Putamen (tissue), 1 donor: Measurements from ENCODE around the gene CEP170B.
"Not testable (repeated sequence)": the region's sequence is repeated elsewhere in the genome, so short reads cannot be mapped to it uniquely, and the experiment has no call there.

Experiments used
- DNase-seq: peaks from one replicate; pipeline ENCODE4 v3.0.0-alpha.2; 2016; ENCODE audit warnings: low spot score

The CEP170B gene

GRCh38 chr14:104865081-104865630, at the start of gene CEP170B:
Gene CEP170B (plus strand): TSS chr14:104865268. CDS start chr14:104868451, 3,183 bp downstream.
- DNase-seq = no peak

- no peak for DNase-seq
These were observed 48.5 kb upstream of the CEP170B start for GRCh38 chr14:104816616-104816884.

DNA sequence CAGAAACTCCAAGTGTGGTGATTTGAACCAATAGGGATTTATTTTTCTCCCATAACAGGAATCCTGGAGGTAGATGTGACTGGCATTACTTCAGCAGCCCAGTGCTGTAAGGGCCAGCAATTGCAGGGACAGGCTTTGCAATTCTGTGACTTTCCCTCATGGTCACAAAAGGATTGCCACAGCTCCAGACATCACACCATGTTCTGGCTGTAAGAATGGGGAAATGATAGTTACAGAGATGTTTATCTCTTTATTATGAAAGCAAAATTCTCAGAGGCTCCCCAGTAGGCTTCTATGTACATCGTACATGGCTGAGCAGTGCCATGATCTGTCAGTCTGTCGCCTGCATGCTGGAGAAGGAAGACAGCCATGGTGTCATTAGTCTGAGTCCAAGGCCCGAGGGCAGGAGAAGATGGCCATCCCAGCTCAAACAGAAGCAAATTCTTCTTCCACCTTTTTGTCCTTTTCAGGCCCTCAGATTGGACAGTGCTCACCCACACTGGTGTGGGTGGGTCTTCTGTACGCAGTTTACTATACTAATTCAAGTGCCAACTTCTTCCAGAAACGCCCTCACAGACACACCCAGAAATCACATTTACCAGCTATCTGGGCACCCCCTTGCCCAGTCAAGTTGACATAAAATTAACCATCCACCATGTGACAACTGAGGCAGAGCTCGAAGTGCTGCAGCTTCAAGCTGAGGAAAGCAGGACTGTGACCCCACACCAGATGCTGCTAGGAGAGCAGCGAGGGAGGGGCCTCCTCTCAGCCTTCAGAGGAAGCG, 46.9 kb upstream of the CEP170B start:
- DNase-seq = no peak

DNA sequence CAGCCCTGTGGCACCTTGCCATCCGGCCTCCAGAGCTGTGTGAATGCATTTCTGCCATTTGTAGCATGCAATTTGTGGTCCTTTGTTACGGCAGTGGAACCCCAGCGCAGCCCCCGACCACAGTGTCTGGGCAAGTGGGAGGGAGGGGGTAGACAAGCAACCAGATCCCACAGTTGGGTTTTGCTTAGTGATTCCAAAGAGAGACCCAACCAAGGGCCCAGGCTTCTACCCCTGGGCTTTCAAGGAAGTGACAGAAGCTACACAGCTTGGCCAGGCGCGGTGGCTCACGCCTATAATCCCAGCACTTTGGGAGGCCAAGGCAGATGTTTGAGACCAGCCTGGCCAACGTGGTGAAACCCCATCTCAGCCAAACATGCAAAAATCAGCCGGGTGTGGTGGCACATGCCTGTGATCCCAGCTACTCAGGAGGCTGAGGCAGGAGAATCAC, 46.3 kb upstream of the CEP170B start:
- DNase-seq = no peak

GRCh38 chr14:104819361-104819781, 45.7 kb upstream of the CEP170B start:
- DNase-seq = no peak

DNA sequence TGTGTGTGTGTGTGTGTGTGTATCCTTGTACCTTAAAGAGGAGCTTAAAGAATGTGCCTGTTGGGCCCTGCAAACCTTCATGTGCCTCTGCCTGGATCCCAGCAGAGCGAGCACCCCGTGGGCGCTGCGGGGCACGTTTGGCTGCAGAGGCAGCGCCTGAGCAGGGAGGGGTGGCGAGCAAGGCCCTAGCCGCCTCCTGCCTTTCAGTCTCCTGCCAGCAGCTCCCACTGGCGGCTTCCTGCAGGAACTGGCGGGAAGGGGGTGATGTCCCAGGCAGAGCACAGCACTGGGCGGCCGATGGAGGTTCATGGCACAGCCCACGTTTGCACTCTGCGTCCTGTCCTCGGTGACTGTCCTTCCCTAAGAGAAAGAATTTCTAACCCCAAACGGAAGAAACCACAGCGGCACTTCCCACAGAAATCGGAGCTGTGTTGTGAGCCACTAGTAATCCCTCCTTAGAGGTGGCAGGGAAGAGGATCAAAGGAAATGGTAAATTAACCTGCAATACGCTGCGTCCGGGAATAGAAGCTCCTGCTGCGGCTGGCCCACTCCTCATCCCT, 44.3 kb upstream of the CEP170B start:
- peak; percentile 54 for DNase-seq

- DNase-seq = no peak
These were observed 43.7 kb upstream of the CEP170B start for GRCh38 chr14:104821229-104821945.

GRCh38 chr14:104821971-104822608, 43.0 kb upstream of the CEP170B start:
- no peak for DNase-seq

- no peak for DNase-seq
These were observed 42.0 kb upstream of the CEP170B start for GRCh38 chr14:104822821-104823615.

DNA sequence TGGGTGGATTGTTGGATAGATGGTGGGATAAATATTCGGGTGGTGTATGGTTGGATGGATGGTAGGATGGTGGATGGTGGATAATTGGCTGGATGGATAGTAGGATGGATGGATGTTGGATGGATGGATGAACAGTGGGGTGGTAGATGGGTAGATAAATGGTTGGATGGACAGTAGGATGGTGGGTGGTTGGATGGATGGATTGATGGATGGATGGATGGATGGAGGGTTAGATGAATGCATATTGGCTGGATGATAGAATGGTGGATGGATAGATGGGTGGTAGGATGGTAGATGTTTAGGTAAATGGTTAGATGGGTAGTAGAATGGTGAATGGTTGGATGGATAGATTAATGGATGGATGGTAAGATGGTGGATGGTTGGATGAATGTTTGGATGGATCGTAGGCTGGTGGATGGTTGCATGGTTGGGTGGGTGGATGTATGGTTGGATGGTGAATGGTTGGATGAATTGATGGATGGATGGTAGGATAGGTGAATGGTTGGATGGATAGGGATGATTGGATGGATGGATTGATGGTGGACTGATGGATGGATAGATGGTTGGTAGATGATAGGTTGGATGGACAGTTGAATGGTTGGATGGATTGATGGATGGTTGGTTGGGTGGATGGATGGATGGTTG, 40.6 kb upstream of the CEP170B start:
- DNase-seq = no peak

- DNase-seq = peak; percentile 78
These were observed 38.7 kb upstream of the CEP170B start for GRCh38 chr14:104826189-104826860.

- DNase-seq = no peak
These were observed 38.2 kb upstream of the CEP170B start for GRCh38 chr14:104826861-104827176.

GRCh38 chr14:104827177-104828055, 37.7 kb upstream of the CEP170B start:
- DNase-seq = no peak

GRCh38 chr14:104830781-104831180, 34.3 kb upstream of the CEP170B start:
- no peak for DNase-seq

DNA sequence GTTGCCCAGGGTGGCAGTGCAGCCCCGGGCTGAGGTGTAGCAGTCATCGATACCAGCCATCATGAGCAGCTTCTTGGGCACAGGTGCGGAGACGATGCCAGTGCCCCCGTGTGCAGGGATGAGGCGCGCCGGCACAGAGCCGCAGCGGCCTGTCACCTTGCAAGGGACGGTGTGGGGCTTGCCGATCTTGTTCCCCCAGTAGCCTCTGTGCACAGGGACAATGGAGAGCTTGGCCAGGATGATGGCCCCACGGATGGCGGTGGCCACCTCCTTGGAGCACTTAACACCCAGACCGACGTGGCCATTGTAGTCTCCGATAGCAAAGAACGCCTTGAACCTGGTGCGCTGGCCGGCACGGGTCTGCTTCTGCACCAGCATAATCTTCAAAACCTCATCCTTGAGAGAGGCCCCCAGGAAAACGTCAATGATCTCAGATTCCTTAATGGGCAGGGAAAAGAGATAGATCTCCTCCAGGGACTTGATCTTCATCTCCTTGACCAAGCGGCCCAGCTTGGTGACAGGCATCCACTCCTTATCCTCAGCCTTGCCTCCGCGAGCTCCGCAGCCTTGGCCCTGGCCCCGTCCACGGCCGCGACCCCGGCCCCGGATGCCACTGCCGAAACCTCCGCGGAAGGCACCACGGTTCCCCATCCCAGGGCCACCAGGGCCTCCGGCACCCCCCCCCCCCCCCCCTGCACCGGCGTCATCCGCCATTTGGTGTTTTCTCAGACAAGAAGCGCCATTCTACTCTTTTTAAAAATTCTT, 28.7 kb upstream of the CEP170B start:
- not testable (repeated sequence) for DNase-seq

- no peak for DNase-seq
These were observed 23.3 kb upstream of the CEP170B start for GRCh38 chr14:104841730-104842129.

- no peak for DNase-seq
These were observed 22.1 kb upstream of the CEP170B start for GRCh38 chr14:104843006-104843405.

- DNase-seq = no peak
These were observed 21.4 kb upstream of the CEP170B start for GRCh38 chr14:104843442-104844305.
